Activated CD8-positive, alpha-beta memory T cell treated with anti-CD3 and anti-CD28 coated beads for 48 hours (primary cell): Measurements from ENCODE around the gene SSR3.

Experiments
- DNase-seq, 3 experiments: peaks; one replicate each; pipeline ENCODE4 v3.0.0-alpha.2; 2020; ENCODE audit warnings: low read depth in 2 of 3, low spot score in 2 of 3

SSR3 gene

DNA sequence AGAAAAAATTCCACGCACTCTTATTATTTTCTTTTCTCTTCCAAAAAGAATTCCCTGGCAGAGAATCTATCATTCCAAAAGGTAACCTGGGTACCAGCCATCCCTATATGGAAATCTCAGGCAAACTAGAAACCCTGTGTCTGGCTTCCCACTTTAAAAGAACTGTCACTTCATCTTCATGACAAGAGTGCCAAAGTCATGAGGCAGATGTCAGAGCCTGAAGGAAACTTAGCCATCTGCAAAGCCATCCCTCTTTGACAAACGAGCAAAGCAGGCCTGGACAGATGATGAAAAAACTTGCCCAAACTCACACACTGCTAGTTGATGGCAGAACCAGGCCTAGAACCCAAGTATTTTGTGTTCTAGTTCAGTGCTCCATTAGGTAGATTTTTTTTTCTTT, 15.9 kb downstream of the SSR3 start:
- DNase-seq = no peak

DNA sequence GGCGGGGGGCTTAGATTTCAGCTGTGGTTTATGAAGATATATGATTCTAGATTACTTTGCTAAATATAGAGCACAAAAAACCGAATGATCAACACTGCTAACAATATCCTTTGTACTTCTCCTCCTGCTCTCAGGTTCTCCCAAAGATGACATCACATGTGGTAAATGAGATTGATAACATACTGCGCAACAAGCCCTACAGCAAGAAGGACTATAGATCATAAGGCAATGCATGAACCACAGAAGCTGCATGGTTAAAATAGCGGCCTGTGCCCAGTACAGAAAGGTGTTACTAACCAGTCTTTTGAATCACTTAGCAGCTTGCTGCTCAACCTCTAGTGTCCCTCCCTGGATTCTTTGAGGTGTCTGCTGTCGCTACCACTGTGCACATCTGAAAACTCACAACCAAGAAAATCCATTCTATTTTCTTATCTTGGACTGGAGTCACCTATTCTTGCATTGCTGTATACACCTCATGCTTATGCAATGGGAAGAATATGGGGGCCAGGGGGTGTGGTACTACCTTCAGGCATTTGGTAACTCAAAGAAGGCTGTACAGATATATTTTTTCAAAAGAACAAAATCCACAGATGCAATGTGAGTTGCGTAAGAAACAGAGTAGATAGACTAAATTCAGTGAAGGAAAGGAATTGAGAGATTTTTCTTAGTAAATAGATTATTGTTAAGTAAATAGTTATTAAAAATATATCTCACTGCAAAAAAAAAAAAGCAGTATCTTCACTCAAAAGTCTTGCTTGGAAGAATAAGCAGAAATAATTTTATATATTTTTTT, 18.2 kb downstream of the SSR3 start:
- DNase-seq = no peak

GRCh38 chr3:156535798-156536197, 19.1 kb downstream of the SSR3 start:
- DNase-seq = no peak

GRCh38 chr3:156535162-156535627, 19.7 kb downstream of the SSR3 start:
- no peak for DNase-seq

DNA sequence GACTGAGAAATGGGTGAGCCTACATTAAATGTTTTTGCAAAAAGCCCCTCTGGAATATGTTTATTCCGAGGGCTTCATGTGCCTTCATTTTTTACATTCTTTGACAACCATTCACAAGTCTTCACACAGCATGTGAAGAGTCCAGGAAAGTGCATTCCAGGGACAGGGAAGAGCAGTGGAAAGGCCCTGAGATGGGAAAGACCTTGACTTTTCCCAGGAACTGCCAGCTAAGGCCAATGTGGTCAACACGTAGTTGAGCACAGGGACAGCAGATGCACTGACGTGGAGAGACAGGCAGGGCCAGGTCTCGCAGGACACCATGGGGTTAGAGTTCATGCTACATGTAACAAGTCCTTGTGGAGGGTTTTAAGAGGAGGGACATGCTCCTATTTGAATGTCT, 21.7 kb downstream of the SSR3 start:
- DNase-seq = no peak

DNA sequence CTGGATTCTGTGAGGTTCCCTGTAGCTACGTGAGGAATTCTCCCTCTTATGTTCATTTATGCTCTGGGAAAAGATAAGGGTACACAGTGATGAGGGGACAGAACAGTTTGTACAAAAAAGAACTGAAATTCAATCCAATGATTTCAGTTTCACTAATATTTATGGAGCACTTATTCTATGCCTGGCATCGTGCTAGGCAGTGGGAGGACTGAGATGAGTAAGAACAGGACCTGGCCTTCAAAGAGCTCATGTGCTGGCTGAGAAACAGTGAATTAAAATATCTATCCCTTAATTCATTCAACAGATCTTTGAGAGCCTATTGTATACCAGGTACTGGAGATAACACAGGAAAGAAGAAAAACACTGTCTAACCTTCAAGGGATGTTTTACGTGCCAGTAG, 22.2 kb downstream of the SSR3 start:
- no peak for DNase-seq

DNA sequence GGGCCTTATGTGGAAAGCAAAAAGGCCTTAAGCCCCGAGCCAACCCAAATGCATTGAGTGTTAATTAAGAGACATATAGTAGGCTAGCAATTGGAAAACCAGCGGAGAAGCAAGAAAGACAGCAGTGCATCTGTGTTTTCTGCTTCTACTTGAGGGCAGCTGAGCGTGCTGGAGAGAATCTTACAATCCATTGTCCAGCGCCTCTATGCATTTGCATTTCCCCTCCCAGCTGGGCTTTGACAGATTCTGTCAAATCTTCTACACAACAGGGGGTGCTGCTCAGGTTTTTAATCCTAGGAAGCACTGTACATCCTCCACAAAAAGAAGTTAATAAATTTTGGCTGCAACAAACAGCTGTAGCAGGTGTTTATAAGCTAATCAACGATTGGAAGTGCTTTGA, 23.9 kb downstream of the SSR3 start:
- DNase-seq = no peak

GRCh38 chr3:156527060-156527459, 27.9 kb downstream of the SSR3 start:
- no peak for DNase-seq

- DNase-seq = no peak
These were observed 29.1 kb downstream of the SSR3 start for GRCh38 chr3:156525808-156526207.

- no peak for DNase-seq
These were observed 32.2 kb downstream of the SSR3 start for GRCh38 chr3:156522673-156523072.

- DNase-seq = no peak
These were observed 35.2 kb downstream of the SSR3 start for GRCh38 chr3:156519758-156520162.

DNA sequence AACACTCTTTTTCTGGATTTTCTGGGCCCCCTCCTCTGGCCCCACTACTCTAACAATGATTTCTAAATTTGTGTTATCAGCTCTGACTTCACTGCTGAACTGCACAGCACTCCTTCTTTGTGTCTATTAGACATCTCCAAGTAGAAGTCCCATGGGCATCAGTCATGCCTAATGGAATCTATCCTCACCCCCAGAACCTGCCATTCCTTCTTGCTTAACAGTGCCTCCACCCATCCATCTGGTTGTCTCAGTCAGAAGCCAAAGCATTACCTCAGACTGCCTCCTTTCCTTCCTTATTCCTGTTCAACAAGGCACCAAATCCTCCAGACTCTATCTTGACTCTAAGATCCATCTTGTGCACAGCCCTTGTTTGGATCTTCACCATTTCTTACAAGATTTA, 36.2 kb downstream of the SSR3 start:
- DNase-seq = no peak

GRCh38 chr3:156516961-156517360, 38.0 kb downstream of the SSR3 start:
- no peak for DNase-seq

- DNase-seq = no peak
These were observed 38.6 kb downstream of the SSR3 start for GRCh38 chr3:156516284-156516683.

GRCh38 chr3:156513619-156514018, 41.3 kb downstream of the SSR3 start:
- no peak for DNase-seq

DNA sequence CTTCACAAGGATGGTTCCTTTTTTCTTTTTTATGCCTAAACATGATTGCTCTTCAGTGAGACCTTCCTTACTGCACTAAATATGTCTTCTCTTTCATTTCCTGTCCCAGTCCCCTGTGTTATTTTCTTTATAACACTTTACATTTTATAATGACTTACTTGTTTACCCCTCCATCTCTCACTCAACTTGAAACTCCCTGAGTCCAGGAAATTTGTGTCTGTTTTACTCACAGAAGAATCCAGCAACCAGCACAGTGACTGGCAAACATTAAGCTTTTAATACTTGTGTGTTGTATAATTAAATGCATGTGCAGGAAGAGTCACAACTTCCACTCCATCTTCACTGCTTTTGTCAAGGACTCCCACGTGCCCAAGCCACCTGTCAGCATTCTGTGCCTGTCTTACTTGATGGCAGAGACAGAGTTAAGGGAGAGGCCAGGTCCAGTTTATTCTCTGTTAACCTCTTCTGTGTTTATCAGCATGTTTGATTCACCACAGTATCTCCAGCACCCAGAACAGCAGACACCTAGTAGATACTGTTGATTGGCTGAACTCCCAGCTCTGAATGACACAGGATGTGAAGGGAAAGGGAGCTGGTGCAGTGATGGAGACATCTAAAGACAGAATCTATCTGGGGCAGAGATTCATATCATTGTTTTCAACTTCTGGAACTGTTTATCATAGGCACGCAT, 42.8 kb downstream of the SSR3 start:
- DNase-seq = no peak

DNA sequence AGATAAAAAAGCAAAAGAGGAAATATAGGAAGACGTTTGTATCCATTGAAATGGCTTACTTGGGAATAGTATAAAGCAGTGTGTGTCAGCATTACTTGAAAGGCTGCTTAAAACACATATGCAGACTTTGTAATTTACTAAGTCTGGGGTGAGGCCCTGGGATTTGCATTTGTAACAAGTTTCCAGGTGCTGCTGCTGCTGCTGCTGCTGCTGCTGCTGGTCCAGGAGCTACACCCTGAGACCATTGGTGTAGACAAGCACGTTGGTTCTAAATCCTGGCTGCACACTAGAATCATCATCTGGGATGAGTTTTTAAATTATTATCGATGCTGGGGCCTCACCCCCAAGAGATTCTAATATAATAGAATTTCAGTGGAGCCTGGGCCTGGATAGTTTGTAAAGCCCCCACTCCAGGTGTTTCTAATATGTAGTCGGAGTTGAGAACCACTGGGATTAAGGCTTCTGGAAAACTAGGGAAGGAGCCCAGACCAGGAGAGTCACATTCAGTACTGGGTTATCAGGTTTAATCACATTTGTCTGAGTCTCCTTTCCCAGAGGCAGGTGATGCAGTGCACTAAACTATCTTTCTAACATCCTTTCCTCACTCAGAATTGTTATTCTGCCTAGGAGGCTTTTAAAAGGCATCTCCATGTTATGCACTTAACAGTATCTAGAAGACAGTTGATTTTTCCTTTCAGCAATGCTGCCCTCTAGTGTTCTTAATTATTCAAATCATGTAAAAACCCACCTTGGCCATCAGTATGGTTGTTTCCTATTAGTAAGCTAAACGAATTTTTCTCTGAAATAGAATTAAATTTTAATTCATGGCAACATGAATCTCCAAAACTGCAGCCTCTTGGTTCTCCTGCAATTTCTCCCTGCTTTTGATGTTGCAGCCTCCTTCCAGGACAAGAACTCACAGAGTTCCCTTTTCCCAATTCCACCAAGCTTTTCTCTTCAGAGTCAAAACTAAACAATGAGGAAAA, 45.4 kb downstream of the SSR3 start:
- no peak for DNase-seq

GRCh38 chr3:156507285-156507684, 47.6 kb downstream of the SSR3 start:
- no peak for DNase-seq

DNA sequence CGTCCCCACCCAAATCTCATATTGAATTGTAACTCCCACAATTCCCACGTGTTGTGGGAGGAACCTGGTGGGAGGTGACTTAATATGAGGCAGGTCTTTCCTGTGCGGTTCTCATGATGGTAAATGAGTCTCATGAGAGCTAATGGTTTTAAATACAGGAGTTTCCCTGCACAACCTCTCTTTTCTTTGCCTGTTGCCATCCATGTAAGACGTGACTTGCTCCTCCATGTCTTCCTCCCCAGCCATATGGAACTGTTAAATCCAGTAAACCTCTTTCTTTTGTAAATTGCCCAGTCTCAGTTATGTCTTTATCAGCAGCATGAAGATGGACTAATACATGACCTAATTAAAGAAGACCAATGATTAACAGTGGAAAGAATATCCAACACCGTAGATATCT, 56.6 kb downstream of the SSR3 start:
- no peak for DNase-seq

GRCh38 chr3:156497326-156497725, 57.6 kb downstream of the SSR3 start:
- no peak for DNase-seq

- no peak for DNase-seq
These were observed 59.1 kb downstream of the SSR3 start for GRCh38 chr3:156495816-156496215.
